Activated B cell treated with CpG ODN at 0.5 μM for 24 hours (primary cell): ENCODE data around the gene ETFBKMT. TPM values are rescaled to one million over a fixed set of nuclear protein-coding genes. Genes with fewer than 3 reads are reported as not detected.

Experiments
- ATAC-seq: fragments of 200-7000 bp; cut with Tn5 transposase; one replicate; pipeline ENCODE4 v1.10.0; 2021; ENCODE audit warnings: low read depth, mild to moderate bottlenecking, moderate library complexity
- CTCF ChIA-PET: fragments of 350-600 bp; sonication (Branson Sonifier 250); formaldehyde crosslinking; loops from one replicate; lab custom pipeline; 2021; ENCODE audit warnings: antibody characterized with exemption; lab: Charles Lee
- POLR2A ChIA-PET: fragments of 350-600 bp; sonication (Branson Sonifier 250); formaldehyde crosslinking; loops from one replicate; lab custom pipeline; 2021; ENCODE audit warnings: antibody characterized with exemption; lab: Charles Lee
- DNase-seq: peaks from one replicate; pipeline ENCODE4 v3.0.0; 2022
- H3K27ac Mint-ChIP-seq: one replicate; pipeline ENCODE4 v1.8.0; 2020; ENCODE audit warnings: mixed read lengths
- H3K27me3 Mint-ChIP-seq: one replicate; pipeline ENCODE4 v1.8.0; 2021; ENCODE audit warnings: mixed read lengths
- H3K36me3 Mint-ChIP-seq: one replicate; pipeline ENCODE4 v1.8.0; 2021; ENCODE audit warnings: low read depth, mixed read lengths
- H3K4me1 Mint-ChIP-seq: one replicate; pipeline ENCODE4 v1.8.0; 2021; ENCODE audit warnings: mixed read lengths
- H3K4me3 Mint-ChIP-seq: one replicate; pipeline ENCODE4 v1.8.0; 2020; ENCODE audit warnings: mild to moderate bottlenecking, mixed read lengths
- H3K9me3 Mint-ChIP-seq: one replicate; pipeline ENCODE4 v1.8.0; 2020; ENCODE audit warnings: mixed read lengths
- intact Hi-C: fragments of 100-400 bp; cut with micrococcal nuclease; formaldehyde crosslinking; loops from one replicate; pipeline ENCODE4 v1.15.1; 2024
- total RNA-seq: library from RNA; stranded (reverse); gene quantifications from 2 replicates; pipeline ENCODE4 v1.2.3, GENCODE V29; 2022
- TF ChIP-seq, protein P1 (sequence below): fragments of 200-600 bp; IDR thresholded peaks from one replicate; pipeline ENCODE4 v1.8.0; 2022; ENCODE audit warnings: antibody characterized with exemption, mild to moderate bottlenecking

Gene ETFBKMT
- total RNA-seq, 1 donor from 2014 or later: 2.0 TPM

DNA sequence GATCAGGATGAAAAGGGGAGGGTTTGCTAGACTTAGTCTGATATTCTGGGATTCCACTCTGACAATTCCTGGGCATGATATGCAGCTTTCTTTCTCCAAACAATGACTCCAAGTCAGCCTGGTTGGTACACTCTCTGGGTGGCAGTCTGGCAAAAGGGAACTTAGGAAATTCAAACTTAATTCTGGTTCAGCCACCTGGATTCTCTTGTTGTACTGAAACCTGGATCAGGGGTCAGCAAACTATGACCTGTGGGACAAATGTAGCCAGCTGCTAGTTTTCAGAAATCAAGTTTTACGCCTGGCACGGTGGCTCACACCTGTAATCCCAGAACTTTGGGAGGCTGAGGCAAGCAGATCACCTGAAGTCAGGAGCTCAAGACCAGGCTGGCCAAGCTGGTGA, 63.1 kb downstream of the ETFBKMT start:
- ChIA-PET CTCF (no interaction called here), POLR2A (interaction anchor here (0.6 to 1.5 kb wide), 4 partner anchors 85 to 828 kb away, joined by 3 to 8 read pairs (median 4); partner anchors contain the start of gene RESF1)
- intact Hi-C loops: loop anchor here (10.0 kb wide), 2 partner anchors 128 to 412 kb away; partner anchors contain the start of gene DENND5B
- DNase-seq (no peak), ATAC-seq (no peak)
- Mint-ChIP-seq H3K4me1 (peaks cover 84% of the 10 kb centered on the region), H3K27me3 (no peaks in the 10 kb centered on the region), H3K4me3 (no peak overlapping the region), H3K36me3 (peaks cover 65% of the 10 kb centered on the region), H3K27ac (peak overlapping the region; percentile 79), H3K9me3 (peaks cover 4% of the 10 kb centered on the region)
- TF ChIP-seq, protein P1, sequence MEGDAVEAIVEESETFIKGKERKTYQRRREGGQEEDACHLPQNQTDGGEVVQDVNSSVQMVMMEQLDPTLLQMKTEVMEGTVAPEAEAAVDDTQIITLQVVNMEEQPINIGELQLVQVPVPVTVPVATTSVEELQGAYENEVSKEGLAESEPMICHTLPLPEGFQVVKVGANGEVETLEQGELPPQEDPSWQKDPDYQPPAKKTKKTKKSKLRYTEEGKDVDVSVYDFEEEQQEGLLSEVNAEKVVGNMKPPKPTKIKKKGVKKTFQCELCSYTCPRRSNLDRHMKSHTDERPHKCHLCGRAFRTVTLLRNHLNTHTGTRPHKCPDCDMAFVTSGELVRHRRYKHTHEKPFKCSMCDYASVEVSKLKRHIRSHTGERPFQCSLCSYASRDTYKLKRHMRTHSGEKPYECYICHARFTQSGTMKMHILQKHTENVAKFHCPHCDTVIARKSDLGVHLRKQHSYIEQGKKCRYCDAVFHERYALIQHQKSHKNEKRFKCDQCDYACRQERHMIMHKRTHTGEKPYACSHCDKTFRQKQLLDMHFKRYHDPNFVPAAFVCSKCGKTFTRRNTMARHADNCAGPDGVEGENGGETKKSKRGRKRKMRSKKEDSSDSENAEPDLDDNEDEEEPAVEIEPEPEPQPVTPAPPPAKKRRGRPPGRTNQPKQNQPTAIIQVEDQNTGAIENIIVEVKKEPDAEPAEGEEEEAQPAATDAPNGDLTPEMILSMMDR: no peak

Other genes starting within 250 kb of the ETFBKMT start
- gene DENND5B, start 68.6 kb upstream of the ETFBKMT start, total RNA-seq: 56.9 and 64.1 TPM in 2 replicates
- 13.7 and 15.5 TPM in 2 replicates for gene AMN1, start 69.3 kb downstream of the ETFBKMT start, total RNA-seq